CD14-positive monocyte (primary cell): ENCODE data around the gene DRGX. TPM values are rescaled to one million over a fixed set of nuclear protein-coding genes. Genes with fewer than 3 reads are reported as not detected.

Experiments used
- DNase-seq, 3 donors: peaks; one replicate each; pipeline ENCODE4 v3.0.0-alpha.2; 2011 to 2022
- H2AFZ ChIP-seq: 2 replicates; pipeline ENCODE4 v1.6.0; 2012; ENCODE audit warnings: mild to moderate bottlenecking, low read depth, low read length, inconsistent platforms; ENCODE audit not compliant: insufficient read depth, poor library complexity, severe bottlenecking
- H3K27ac ChIP-seq, 2 donors: 1 replicate in 1 of 2; 2 replicates in 1 of 2; pipeline ENCODE4 v1.5.1; 2012 to 2013; ENCODE audit warnings: low read length in 2 of 2, control low read depth in 1 of 2, inconsistent platforms in 1 of 2, low read depth in 1 of 2, mild to moderate bottlenecking in 1 of 2
- H3K27me3 ChIP-seq, 2 donors: one replicate each; pipeline versions ENCODE4 v1.6.0 to v1.6.1; 2011 to 2013; ENCODE audit warnings: low read length in 2 of 2; ENCODE audit not compliant: control insufficient read depth in 2 of 2, insufficient read depth in 2 of 2
- H3K36me3 ChIP-seq, 2 donors: replicated peaks in 1 of 2; 1 replicate in 1 of 2; 2 replicates in 1 of 2; pipeline versions ENCODE4 v1.5.1 to v1.6.1; 2012 to 2013; ENCODE audit warnings: low read length in 2 of 2, control low read depth in 1 of 2, inconsistent platforms in 1 of 2, mild to moderate bottlenecking in 1 of 2; ENCODE audit not compliant: insufficient read depth in 2 of 2, control insufficient read depth in 1 of 2
- H3K4me1 ChIP-seq, 2 donors: 1 replicate in 1 of 2; 2 replicates in 1 of 2; pipeline versions ENCODE4 v1.5.1 to v1.6.1; 2012 to 2013; ENCODE audit warnings: low read length in 2 of 2, control low read depth in 1 of 2, inconsistent platforms in 1 of 2, mild to moderate bottlenecking in 1 of 2, moderate library complexity in 1 of 2; ENCODE audit not compliant: insufficient read depth in 2 of 2, control insufficient read depth in 1 of 2
- H3K4me2 ChIP-seq: replicated peaks from 2 replicates; pipeline ENCODE3; 2012; ENCODE audit warnings: low read length, moderate library complexity, mild to moderate bottlenecking; ENCODE audit not compliant: poor library complexity, severe bottlenecking; ENCODE audit errors: extremely low read depth
- H3K4me3 ChIP-seq, 3 experiments: fragments of 200-600 bp in 1 of 3; sonication (generic) in 1 of 3; replicated peaks in 1 of 3; 1 replicate in 2 of 3; 2 replicates in 1 of 3; pipeline ENCODE4 v1.5.1; 2011 to 2013; ENCODE audit warnings: low read length in 3 of 3, mild to moderate bottlenecking in 3 of 3, control low read depth in 2 of 3, low read depth in 2 of 3, inconsistent platforms in 1 of 3, moderate library complexity in 1 of 3
- H3K79me2 ChIP-seq: 2 replicates; pipeline ENCODE4 v1.6.0; 2012; ENCODE audit warnings: mild to moderate bottlenecking, control low read depth, inconsistent platforms, low read length, moderate library complexity; ENCODE audit not compliant: insufficient read depth
- H3K9ac ChIP-seq: 2 replicates; pipeline ENCODE4 v1.6.0; 2017; ENCODE audit warnings: low read length, mild to moderate bottlenecking; ENCODE audit not compliant: insufficient read depth, poor library complexity, severe bottlenecking
- H3K9me3 ChIP-seq, 2 donors: replicated peaks in 1 of 2; 1 replicate in 1 of 2; 2 replicates in 1 of 2; pipeline versions ENCODE4 v1.5.1 to v1.6.1; 2012 to 2013; ENCODE audit warnings: low read length in 2 of 2, control low read depth in 1 of 2; ENCODE audit not compliant: control insufficient read depth in 1 of 2, insufficient read depth in 1 of 2
- H4K20me1 ChIP-seq: 2 replicates; pipeline ENCODE4 v1.6.0; 2012; ENCODE audit warnings: mild to moderate bottlenecking, low read length, control low read depth, moderate library complexity; ENCODE audit not compliant: insufficient read depth
- H3K27ac Mint-ChIP-seq, 7 donors: one replicate each; pipeline ENCODE4 v1.8.0; 2020; ENCODE audit warnings: mild to moderate bottlenecking in 7 of 7, mixed read lengths in 7 of 7, moderate library complexity in 6 of 7, inconsistent platforms in 2 of 7
- H3K27me3 Mint-ChIP-seq, 3 donors: one replicate each; pipeline ENCODE4 v1.8.0; 2021 to 2022; ENCODE audit warnings: low read depth in 3 of 3, mild to moderate bottlenecking in 3 of 3, mixed read lengths in 3 of 3, moderate library complexity in 3 of 3, inconsistent platforms in 1 of 3
- H3K36me3 Mint-ChIP-seq, 2 donors: one replicate each; pipeline ENCODE4 v1.8.0; 2020; ENCODE audit warnings: mixed read lengths in 2 of 2, inconsistent platforms in 1 of 2, mild to moderate bottlenecking in 1 of 2
- H3K4me1 Mint-ChIP-seq: one replicate; pipeline ENCODE4 v1.8.0; 2020; ENCODE audit warnings: mild to moderate bottlenecking, mixed read lengths
- H3K4me3 Mint-ChIP-seq, 2 donors: one replicate each; pipeline ENCODE4 v1.8.0; 2020; ENCODE audit warnings: mild to moderate bottlenecking in 2 of 2, mixed read lengths in 2 of 2, moderate library complexity in 1 of 2
- H3K9me3 Mint-ChIP-seq, 7 donors: one replicate each; pipeline ENCODE4 v1.8.0; 2020 to 2022; ENCODE audit warnings: mixed read lengths in 7 of 7, mild to moderate bottlenecking in 6 of 7, moderate library complexity in 6 of 7, inconsistent platforms in 2 of 7
- CTCF ChIP-seq: fragments of 200-600 bp; IDR thresholded peaks from one replicate; pipeline ENCODE4 v1.8.0; 2022; ENCODE audit warnings: antibody characterized with exemption, mild to moderate bottlenecking
- WGBS: methylation state at CpG from one replicate; pipeline ENCODE4 v1.1.5; 2013; ENCODE audit warnings: missing lambda C conversion rate; ENCODE audit not compliant: insufficient coverage; 5-methylcytosine and 5-hydroxymethylcytosine counted together
- intact Hi-C, 2 donors: fragments of 100-400 bp; cut with micrococcal nuclease; formaldehyde crosslinking; loops; one replicate each; pipeline versions ENCODE4 v1.15.0 to v1.15.1; 2023
- polyA plus RNA-seq, 3 donors: library from polyadenylated mRNA; depleted of rRNA in 1 of 3; unstranded in 2 of 3; stranded (reverse) in 1 of 3; fragments of 300-500 nt in 2 of 3; fragments of >200 nt in 1 of 3; fragmentation: Illumina TruSeq in 2 of 3; gene quantifications; 1 replicate in 2 of 3; 2 replicates in 1 of 3; pipeline ENCODE4 v1.2.3, GENCODE V29; 2012 to 2021

Gene DRGX
- polyA plus RNA-seq, 3 donors: not detected

- Histone ChIP-seq H3K79me2 (no peaks in the 10 kb centered on the region), H3K9ac (no peak overlapping the region), H3K4me3 (no peak overlapping the region), H3K9me3 (no peaks in the 10 kb centered on the region), H3K36me3 (no peaks in the 10 kb centered on the region), H3K27ac (no peak overlapping the region), H2AFZ (no peak overlapping the region), H3K4me2 (no peak overlapping the region), H3K4me1 (no peaks in the 10 kb centered on the region), H3K27me3 (no peaks in the 10 kb centered on the region), H4K20me1 (no peaks in the 10 kb centered on the region)
- WGBS: 92% methylated on average over 7 of the region's 7 CpGs
- intact Hi-C loops: loop anchor here in 1 of 2 donors (10.0 kb wide), 1 partner anchor 430 kb away; no protein-coding TSS in a partner anchor
- Mint-ChIP-seq H3K4me3 (no peak overlapping the region), H3K27ac (no peak overlapping the region), H3K27me3 (peaks cover 5 to 10% (median 6%) of the 10 kb centered on the region in 3 donors), H3K4me1 (no peaks in the 10 kb centered on the region), H3K36me3 (no peaks in the 10 kb centered on the region), H3K9me3 (peaks cover 0 to 1% (median 0%) of the 10 kb centered on the region in 7 donors)
- no peak for DNase-seq
- TF ChIP-seq CTCF: no peak
These were observed 19.2 kb upstream of the DRGX start for GRCh38 chr10:49415109-49415508.

GRCh38 chr10:49414496-49414895, 18.6 kb upstream of the DRGX start:
- no peak overlapping the region for H2AFZ ChIP-seq
- peaks cover 5 to 14% (median 7%) of the 10 kb centered on the region in 3 donors for H3K27me3 Mint-ChIP-seq
- H3K4me1 ChIP-seq: no peaks in the 10 kb centered on the region
- intact Hi-C loops: loop anchor here in 1 of 2 donors (10.0 kb wide), 1 partner anchor 430 kb away; no protein-coding TSS in a partner anchor
- H3K27ac ChIP-seq: no peak overlapping the region
- H3K4me2 ChIP-seq: no peak overlapping the region
- WGBS: 100% methylated on average over 2 of the region's 2 CpGs
- H3K36me3 ChIP-seq: no peaks in the 10 kb centered on the region
- H3K79me2 ChIP-seq: no peaks in the 10 kb centered on the region
- H3K36me3 Mint-ChIP-seq: no peaks in the 10 kb centered on the region
- no peak for TF ChIP-seq CTCF
- H3K4me3 Mint-ChIP-seq: no peak overlapping the region
- no peak overlapping the region for H3K27ac Mint-ChIP-seq
- no peaks in the 10 kb centered on the region for H3K9me3 ChIP-seq
- no peaks in the 10 kb centered on the region for H3K27me3 ChIP-seq
- no peaks in the 10 kb centered on the region for H4K20me1 ChIP-seq
- H3K4me1 Mint-ChIP-seq: no peaks in the 10 kb centered on the region
- no peak for DNase-seq
- peaks cover 0 to 1% (median 0%) of the 10 kb centered on the region in 7 donors for H3K9me3 Mint-ChIP-seq
- H3K9ac ChIP-seq: no peak overlapping the region
- H3K4me3 ChIP-seq: no peak overlapping the region
